Mononuclear cell (primary cell): Measurements from ENCODE around the gene MSRB3. TPM values are rescaled to one million over a fixed set of nuclear protein-coding genes. Genes with fewer than 3 reads are reported as not detected.

Experiments used
- H3K27me3 ChIP-seq: 2 replicates; pipeline ENCODE4 v1.6.0; 2011; ENCODE audit warnings: low read length, control low read depth; ENCODE audit not compliant: insufficient read depth
- H3K4me1 ChIP-seq: 2 replicates; pipeline ENCODE4 v1.5.1; 2011; ENCODE audit warnings: mild to moderate bottlenecking, low read length, control low read depth; ENCODE audit not compliant: insufficient read depth
- H3K4me3 ChIP-seq: 2 replicates; pipeline ENCODE4 v1.5.1; 2011; ENCODE audit warnings: mild to moderate bottlenecking, low read length, moderate library complexity
- H3K9me3 ChIP-seq: 2 replicates; pipeline ENCODE4 v1.5.1; 2011; ENCODE audit warnings: low read depth, mild to moderate bottlenecking, control low read depth, low read length
- total RNA-seq: library from RNA; depleted of rRNA; stranded (reverse); fragments of >200 nt; gene quantifications from one replicate; pipeline ENCODE4 v1.2.3, GENCODE V29; 2012

MSRB3 gene
- total RNA-seq, 1 donor = 1.4 TPM

DNA sequence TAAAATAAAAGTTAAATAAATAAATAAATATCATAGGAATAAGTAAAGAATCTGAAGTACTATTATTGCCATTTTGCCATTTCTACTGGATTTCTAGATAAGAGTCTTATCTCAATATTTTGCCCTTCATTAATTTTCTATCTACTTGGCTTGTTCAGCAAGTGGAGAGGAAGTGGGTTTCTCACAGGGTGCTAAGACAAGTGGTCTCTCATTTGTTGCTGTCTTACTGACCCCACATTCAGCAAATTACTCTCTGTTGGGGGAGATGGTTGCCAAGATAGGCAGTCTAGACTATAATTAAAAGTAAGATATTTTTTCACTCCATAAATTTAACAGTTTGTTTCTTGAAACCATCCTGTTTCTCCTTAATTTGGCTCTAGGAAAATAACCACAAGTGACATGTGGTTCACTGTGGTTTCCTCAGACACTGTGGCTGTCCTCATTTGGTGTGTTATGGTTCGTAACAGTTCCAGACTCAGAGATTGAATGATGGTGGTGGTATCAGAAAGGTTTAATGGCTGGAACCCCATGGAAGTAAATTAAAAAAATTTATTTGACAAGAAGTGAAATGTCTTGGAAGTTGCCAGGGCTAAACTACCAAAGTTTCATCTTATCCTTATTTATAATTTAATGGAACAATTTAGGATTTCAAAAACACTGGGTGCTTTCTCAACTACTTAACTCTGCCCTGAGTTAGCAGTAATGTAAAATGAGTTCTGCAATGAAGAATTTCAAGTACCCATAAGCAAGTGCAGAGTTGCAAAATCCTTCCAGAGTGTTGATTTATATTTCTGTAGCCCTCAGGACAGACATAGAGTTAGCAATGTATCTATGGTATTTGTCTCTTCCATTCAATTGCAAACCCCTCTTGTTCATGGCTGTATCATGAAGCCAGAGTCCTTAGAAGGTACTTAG is 214.8 kb downstream of the MSRB3 start:
- Histone ChIP-seq H3K4me3 (no peak overlapping the region), H3K9me3 (no peaks in the 10 kb centered on the region), H3K4me1 (no peaks in the 10 kb centered on the region), H3K27me3 (no peaks in the 10 kb centered on the region)

DNA sequence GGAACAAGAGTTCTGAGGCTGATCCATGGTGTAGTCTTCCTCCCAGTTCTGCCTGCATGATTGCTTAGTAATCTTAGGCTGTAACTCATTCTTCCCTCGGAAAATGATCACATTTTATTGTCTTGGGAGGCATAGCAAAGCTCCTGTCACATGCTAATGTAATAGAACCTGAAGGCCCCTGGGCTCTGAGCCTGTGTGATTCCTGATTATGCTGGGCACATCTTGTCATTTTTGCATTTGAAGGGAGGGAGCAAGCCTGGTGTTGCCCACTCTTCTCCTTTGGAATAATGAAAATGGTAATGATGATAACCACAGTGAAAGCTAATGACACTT is 215.4 kb downstream of the MSRB3 start:
- Histone ChIP-seq H3K4me3 (no peak overlapping the region), H3K27me3 (no peaks in the 10 kb centered on the region), H3K4me1 (no peaks in the 10 kb centered on the region), H3K9me3 (no peaks in the 10 kb centered on the region)

DNA sequence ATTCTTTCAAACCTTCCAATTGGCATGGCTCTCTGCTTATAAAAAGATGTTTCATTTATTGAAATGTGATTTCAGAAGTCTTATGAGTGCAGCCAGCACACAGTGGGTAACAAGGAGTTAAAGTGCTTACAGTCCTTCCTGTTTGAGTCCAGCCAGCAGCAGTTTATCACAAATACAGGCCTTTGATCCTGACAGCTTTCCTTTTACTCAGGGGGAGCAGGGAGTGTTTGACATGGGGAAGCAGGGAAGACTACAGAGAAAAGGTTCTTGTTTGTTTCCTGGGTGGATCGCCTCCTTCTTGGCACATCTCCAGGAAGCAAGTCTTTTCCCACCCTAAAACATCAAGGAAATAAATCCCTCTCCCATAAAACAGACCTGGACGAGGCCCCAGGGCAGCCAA is 216.1 kb downstream of the MSRB3 start:
- no peaks in the 10 kb centered on the region for H3K9me3 ChIP-seq
- no peak overlapping the region for H3K4me3 ChIP-seq
- no peaks in the 10 kb centered on the region for H3K4me1 ChIP-seq
- H3K27me3 ChIP-seq = no peaks in the 10 kb centered on the region

DNA sequence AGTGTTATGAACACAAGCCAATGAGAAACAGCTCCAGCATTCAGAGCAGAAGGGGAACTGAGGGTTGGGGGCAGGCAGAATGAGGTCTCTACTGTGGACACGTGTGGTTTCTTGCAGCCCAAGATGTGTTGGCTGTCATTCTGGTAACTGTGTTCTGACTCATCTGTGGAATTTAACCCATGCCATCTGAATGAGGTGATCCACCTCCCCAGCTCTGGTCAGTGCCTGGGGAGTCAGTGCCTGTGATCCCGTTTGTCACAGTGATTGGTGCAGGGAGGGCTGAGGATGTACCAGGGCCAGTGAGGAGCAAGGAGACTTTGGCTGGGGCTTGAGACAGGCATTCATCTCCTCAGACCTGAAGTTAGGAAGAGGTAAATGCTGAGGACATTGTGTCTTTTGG is 216.8 kb downstream of the MSRB3 start:
- no peaks in the 10 kb centered on the region for H3K4me1 ChIP-seq
- H3K27me3 ChIP-seq = no peaks in the 10 kb centered on the region
- H3K4me3 ChIP-seq = no peak overlapping the region
- H3K9me3 ChIP-seq = no peaks in the 10 kb centered on the region

DNA sequence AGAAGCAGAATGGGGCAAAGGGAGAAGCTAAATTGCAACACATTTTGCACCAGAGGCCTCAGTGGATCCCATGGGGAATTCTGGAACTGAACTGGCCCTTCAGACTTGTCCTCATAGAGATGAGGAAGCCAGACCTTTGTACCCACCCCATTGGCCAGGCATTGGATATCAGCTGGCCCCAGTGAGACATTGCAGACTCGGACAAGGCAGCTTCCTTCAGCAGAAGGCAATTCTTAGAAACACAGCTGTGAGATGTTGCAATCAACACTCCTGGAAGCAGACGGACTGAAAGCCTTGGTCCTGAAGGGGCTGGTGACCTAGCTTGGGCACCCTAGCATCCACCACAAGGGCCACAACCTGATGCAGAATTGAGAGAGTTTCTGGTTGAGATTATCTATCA is 218.1 kb downstream of the MSRB3 start:
- Histone ChIP-seq H3K9me3 (no peaks in the 10 kb centered on the region), H3K4me3 (no peak overlapping the region), H3K4me1 (no peaks in the 10 kb centered on the region), H3K27me3 (no peaks in the 10 kb centered on the region)

DNA sequence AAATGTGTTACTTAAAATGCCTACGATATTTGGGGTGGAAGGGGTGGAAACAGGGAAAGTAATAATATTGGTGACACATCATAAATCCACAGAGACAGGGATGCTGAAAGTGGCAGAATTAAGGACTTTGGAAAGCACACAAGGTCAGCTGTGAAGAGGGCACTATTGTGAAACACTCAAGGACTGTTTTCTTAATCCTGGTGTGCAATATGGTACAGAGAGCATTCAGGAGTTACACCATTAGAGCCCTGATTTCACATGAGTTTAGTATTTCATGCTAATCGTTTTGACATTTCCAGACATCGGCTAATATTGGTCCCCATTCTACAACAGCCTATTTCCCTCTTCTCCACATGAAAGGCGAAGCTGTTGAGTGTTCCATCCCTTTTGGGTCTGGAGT is 219.2 kb downstream of the MSRB3 start:
- Histone ChIP-seq H3K4me3 (no peak overlapping the region), H3K27me3 (no peaks in the 10 kb centered on the region), H3K4me1 (no peaks in the 10 kb centered on the region), H3K9me3 (no peaks in the 10 kb centered on the region)

DNA sequence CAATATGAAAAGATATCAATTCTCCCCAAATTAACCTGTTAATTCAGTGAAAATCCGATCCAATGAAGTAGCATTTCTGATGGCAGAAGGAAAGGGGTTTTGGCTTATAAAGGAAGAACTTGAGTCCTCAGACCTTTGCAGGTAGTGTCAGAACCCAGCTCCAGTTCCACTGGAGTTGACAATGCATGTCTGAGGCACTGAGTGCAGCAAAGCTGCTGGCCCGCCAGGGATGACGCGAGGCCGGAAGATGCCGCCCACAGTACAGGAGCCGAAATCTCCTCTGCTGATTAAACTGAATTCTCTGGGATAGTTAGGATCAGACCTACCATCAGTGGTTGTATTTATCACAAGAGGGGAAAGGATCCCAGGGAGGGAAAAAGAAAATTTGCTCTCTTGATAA is 220.7 kb downstream of the MSRB3 start:
- Histone ChIP-seq H3K9me3 (no peaks in the 10 kb centered on the region), H3K4me1 (no peaks in the 10 kb centered on the region), H3K27me3 (no peaks in the 10 kb centered on the region), H3K4me3 (no peak overlapping the region)

DNA sequence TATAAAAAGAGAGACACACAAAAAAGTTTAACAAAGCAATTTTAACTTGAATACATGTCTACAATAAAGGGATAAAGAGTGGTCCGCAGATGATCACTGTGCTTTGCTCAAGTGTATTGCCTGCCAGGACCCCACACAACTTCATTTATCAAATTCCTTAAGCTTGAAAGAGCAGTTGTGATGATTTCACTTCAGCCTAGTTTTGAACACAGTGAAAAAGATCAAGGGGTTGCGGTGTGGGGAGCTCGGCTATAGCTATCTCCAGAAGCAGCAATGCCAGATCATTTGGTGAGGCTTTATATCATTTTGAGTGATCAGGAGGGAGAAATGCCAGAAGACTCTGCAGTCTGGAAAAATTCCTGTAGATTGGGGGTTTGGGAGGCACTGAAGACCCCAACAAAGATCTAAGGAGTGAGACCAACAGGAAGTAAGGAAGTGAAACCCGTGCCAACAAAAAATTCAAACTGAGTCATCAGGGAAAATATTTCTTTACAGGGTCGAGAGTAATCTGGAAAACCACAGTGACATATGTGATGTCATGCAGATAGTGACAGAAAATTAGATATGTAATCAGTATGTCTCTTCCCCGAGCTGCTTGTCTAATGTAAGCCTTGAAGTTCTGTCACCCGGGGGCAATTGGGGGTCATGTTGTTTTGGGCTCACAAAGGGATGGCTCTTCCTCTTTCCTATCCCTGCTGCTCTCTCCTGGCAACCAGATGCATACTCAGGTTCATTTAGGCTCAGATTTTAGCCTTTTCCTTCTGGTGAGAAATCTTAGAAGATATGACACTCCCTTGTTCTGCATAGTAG is 221.8 kb downstream of the MSRB3 start:
- H3K9me3 ChIP-seq = no peaks in the 10 kb centered on the region
- no peaks in the 10 kb centered on the region for H3K27me3 ChIP-seq
- H3K4me1 ChIP-seq = no peaks in the 10 kb centered on the region
- H3K4me3 ChIP-seq = no peak overlapping the region

DNA sequence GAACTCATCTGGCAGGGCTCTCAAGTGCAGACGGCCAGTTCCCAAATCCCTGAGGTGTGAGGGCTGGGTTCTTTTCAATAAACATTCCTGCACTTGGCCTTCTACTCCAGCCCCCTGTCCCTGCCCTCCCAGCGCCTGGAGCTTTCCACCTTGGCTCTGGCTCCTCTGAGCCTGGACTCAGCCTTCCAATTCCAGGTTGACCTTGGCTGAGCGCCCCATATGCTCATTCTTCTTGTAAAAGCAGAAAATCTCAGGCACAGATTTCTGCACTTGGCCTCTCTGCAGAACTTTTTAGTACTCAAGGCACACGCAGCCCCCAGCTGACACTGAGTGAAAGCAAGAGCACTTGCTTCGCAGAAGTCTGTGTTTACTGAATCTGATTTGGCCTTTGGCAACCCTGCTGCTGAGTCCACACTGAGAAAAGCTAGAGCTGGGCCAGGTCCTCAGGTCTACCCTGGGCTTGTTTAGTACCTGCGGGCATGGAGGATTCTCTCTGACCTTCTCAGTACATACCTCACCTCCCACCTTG is 222.7 kb downstream of the MSRB3 start:
- no peaks in the 10 kb centered on the region for H3K9me3 ChIP-seq
- H3K4me3 ChIP-seq = no peak overlapping the region
- H3K4me1 ChIP-seq = no peaks in the 10 kb centered on the region
- no peaks in the 10 kb centered on the region for H3K27me3 ChIP-seq

DNA sequence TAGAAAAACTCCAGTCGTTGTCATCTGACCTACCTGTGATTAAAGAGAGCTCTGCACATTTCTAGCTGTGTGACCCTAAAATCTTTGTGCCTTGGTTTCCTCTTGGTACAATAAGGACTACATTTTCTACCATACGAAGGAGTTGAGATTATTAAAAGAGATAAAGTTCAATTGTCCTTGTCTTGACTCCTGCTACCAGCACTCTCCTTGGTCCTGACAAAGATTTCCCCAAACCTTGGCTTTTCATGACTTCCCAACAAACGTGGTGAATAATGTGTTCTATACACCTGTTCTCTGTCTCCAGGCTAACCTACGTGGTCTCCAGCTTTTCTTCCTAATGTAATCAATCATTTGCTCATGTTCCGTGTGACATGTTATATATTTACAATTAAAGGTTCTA is 223.5 kb downstream of the MSRB3 start:
- Histone ChIP-seq H3K27me3 (no peaks in the 10 kb centered on the region), H3K9me3 (no peaks in the 10 kb centered on the region), H3K4me1 (no peaks in the 10 kb centered on the region), H3K4me3 (no peak overlapping the region)

DNA sequence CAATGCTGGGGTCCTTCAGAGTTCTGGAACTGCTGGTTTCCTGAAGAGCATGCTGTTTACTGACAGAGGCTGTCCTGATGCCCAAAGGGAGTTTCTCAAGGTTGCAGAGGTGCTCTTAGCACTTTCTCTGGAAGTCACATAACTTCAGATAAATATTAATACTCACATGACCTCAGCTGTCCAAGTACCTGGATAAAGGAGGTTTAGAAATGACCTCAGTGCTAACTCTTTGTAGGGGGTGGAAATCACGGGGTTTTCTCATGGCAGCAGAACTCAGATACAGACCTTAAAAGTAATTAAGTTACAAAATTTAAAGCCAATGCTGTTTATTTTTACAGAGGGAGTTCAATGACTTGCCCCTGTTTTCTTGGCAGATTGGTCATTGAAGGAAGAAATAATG is 225.9 kb downstream of the MSRB3 start:
- Histone ChIP-seq H3K27me3 (no peaks in the 10 kb centered on the region), H3K9me3 (no peaks in the 10 kb centered on the region), H3K4me1 (no peaks in the 10 kb centered on the region), H3K4me3 (no peak overlapping the region)

DNA sequence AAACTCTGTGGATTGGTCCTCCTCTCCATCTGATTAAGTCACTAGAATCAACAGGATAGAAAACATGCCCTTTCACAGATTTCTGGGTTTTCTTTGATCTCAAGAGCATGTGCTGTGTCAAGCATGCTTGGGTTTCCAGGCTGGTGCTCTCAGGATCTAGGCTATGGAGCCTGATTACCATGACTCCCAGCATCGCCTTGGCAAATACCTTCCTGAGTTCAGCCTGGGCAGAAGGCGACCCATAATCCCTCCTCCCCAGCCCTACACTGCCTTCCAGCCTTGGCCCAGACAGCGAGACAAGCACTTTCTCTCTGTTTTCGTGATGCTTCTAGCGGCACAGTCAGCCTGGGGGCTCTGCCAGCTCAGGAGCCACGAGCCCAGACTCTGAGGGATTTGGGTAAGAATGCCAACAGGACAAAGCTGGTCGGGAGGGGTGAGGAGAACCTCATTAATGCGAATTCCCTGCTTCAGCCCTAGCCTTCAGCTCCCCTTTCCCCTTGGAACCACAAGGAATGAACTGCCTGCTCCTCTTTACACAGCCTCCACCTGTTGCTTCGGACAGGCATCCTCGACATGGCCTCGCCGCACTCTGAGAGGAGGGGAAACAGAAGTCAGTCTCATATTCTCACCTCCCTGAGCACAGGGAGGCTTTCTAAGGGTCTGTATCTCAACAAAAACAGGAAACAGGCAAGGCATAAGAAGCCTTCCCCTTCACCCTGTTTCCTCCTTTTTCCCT is 227.1 kb downstream of the MSRB3 start:
- H3K4me3 ChIP-seq = no peak overlapping the region
- H3K9me3 ChIP-seq = no peaks in the 10 kb centered on the region
- no peaks in the 10 kb centered on the region for H3K27me3 ChIP-seq
- H3K4me1 ChIP-seq = no peaks in the 10 kb centered on the region

DNA sequence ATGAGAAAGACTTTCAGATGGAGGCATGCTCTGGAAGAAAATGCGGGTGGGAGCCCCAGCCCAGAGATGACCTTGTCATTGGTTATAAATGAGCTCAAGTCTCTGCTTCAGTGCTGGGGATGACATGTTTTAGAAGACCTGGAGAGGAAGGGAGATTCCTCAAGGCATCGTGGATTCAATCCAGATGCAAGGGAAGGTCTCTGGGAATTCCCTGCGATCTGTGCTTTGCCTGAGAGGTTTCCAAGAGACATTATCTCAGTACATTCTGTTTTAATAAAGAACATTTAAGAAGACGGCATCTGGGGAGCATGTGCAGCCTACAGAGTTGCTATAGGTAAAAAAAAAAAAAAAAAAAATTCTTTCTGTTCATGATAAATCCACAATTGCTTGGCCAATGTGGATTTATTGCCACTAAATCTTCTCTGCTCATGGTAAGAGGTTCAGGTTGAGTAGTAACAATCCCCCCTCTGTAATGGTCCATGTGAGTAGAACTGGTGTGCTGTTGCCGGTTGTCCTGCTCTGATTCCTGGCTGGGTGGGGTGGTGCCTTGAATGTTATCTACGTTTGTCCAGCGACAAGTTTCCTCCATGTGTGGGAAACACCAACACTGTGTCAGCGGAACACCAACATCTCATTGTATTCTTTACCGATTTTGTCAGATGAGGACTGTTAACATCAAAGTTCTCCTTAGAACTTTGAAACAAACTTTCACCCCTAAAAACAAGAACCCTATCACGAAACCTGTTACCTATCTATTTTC is 230.0 kb downstream of the MSRB3 start:
- no peaks in the 10 kb centered on the region for H3K9me3 ChIP-seq
- H3K4me1 ChIP-seq = no peaks in the 10 kb centered on the region
- no peaks in the 10 kb centered on the region for H3K27me3 ChIP-seq
- H3K4me3 ChIP-seq = no peak overlapping the region

DNA sequence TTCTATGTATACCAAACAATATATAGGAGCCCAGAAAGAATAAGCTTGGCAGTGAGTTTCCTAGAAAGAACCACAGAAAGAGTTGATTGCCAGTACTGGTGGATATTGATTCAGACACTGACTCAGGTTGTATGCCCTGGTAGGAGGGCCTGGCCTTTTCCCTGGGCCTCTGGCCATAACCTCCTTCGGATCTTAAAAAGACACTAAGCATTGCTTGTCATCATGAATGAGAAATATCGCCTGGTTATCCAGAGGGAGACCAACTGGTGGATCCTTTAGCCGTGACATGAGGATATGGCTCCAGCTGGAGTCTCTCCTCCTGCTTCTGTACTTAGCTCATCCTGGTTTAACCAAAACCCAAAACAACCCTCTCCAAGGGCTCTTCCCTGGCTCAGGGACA is 231.5 kb downstream of the MSRB3 start:
- Histone ChIP-seq H3K4me3 (no peak overlapping the region), H3K27me3 (no peaks in the 10 kb centered on the region), H3K9me3 (no peaks in the 10 kb centered on the region), H3K4me1 (no peaks in the 10 kb centered on the region)
